Right lobe of liver (tissue), 4 donors: ENCODE measurements around the gene GAS6.

Source experiments
- CTCF ChIP-seq, 4 donors: fragments of 200-600 bp in 3 of 4; fragments of 450-650 bp in 1 of 4; IDR thresholded peaks; one replicate each; pipeline versions ENCODE4 v1.5.1 to v1.8.0; 2016 to 2022; ENCODE audit warnings: antibody characterized with exemption in 4 of 4, mild to moderate bottlenecking in 2 of 4
- POLR2A ChIP-seq: fragments of 450-650 bp; IDR thresholded peaks from one replicate; pipeline ENCODE4 v1.6.1; 2017; ENCODE audit warnings: antibody characterized with exemption, mild to moderate bottlenecking
- donor health status: DM: no; HTN: no; CAD: no.
- donor health status: DM: no; HTN: no; CAD: no.
- donor health status: DM: no; HTN: yes; CAD: no.

- TF ChIP-seq CTCF (IDR thresholded peaks at IDR 0.05), result no peak
- no peak for TF ChIP-seq POLR2A
Observed at GRCh38 chr13:113792886-113793717, 70.8 kb downstream of the GAS6 start.
